GM18517 (cell line): ENCODE data around the gene ANO8.
A peak's percentile ranks its signal among the peaks of the same experiment; 100 is the strongest.
"Not testable (repeated sequence)": the region's sequence is repeated elsewhere in the genome, so short reads cannot be mapped to it uniquely, and the experiment has no call there.

Source experiments
- ATAC-seq: cut with Tn5 transposase; IDR thresholded peaks from one replicate; pipeline ENCODE4 v1.9.1; 2021; ENCODE audit warnings: mild to moderate bottlenecking, moderate library complexity; ENCODE audit not compliant: unreplicated experiment

Gene ANO8

GRCh38 chr19:17334414-17335409 is at the start of gene ANO8:
ANO8 (minus strand) TSS chr19:17334855; CDS start chr19:17334670, 185 bp downstream.
- peak; percentile 54 for ATAC-seq

- ATAC-seq = no peak
Observed at GRCh38 chr19:17380426-17381138, 45.9 kb upstream of the ANO8 start.

GRCh38 chr19:17379221-17379631 is 44.6 kb upstream of the ANO8 start:
- ATAC-seq = no peak

- ATAC-seq = no peak
Observed at GRCh38 chr19:17378271-17378670, 43.6 kb upstream of the ANO8 start.

- ATAC-seq = no peak
Observed at GRCh38 chr19:17376935-17377600, 42.4 kb upstream of the ANO8 start, which contains the start of gene PLVAP. PLVAP (minus strand) TSS chr19:17377342; CDS start chr19:17377288, 54 bp downstream.

GRCh38 chr19:17370026-17370587 is 35.5 kb upstream of the ANO8 start:
- ATAC-seq = peak; percentile 91

GRCh38 chr19:17365361-17365760 is 30.7 kb upstream of the ANO8 start:
- ATAC-seq = no peak

GRCh38 chr19:17363852-17364605 is 29.4 kb upstream of the ANO8 start:
- not testable (repeated sequence) for ATAC-seq

GRCh38 chr19:17359905-17360800 is 25.5 kb upstream of the ANO8 start:
- no peak for ATAC-seq

GRCh38 chr19:17358395-17358794 is 23.7 kb upstream of the ANO8 start:
- ATAC-seq = no peak

GRCh38 chr19:17357724-17358123 is 23.1 kb upstream of the ANO8 start:
- ATAC-seq = no peak

GRCh38 chr19:17357078-17357666 is 22.5 kb upstream of the ANO8 start:
- ATAC-seq = no peak

- ATAC-seq = no peak
Observed at GRCh38 chr19:17353386-17353785, 18.7 kb upstream of the ANO8 start.

- ATAC-seq = no peak
Observed at GRCh38 chr19:17352608-17353280, 18.1 kb upstream of the ANO8 start.

GRCh38 chr19:17351815-17352435 is 17.3 kb upstream of the ANO8 start:
- ATAC-seq = no peak

- ATAC-seq = no peak
Observed at GRCh38 chr19:17348700-17349099, 14.0 kb upstream of the ANO8 start.

- ATAC-seq = no peak
Observed at GRCh38 chr19:17347877-17348276, 13.2 kb upstream of the ANO8 start.

GRCh38 chr19:17347361-17347760 is 12.7 kb upstream of the ANO8 start:
- no peak for ATAC-seq
